HG03196 (cell line): Measurements from ENCODE around the gene MYH7.
"Not testable (repeated sequence)": the region's sequence is repeated elsewhere in the genome, so short reads cannot be mapped to it uniquely, and the experiment has no call there.

Experiments
- ATAC-seq: cut with Tn5 transposase; IDR thresholded peaks from one replicate; pipeline ENCODE4 v1.9.1; 2021; ENCODE audit not compliant: unreplicated experiment

The MYH7 gene

GRCh38 chr14:23387916-23388882, 47.3 kb downstream of the MYH7 start:
- ATAC-seq: no peak

DNA sequence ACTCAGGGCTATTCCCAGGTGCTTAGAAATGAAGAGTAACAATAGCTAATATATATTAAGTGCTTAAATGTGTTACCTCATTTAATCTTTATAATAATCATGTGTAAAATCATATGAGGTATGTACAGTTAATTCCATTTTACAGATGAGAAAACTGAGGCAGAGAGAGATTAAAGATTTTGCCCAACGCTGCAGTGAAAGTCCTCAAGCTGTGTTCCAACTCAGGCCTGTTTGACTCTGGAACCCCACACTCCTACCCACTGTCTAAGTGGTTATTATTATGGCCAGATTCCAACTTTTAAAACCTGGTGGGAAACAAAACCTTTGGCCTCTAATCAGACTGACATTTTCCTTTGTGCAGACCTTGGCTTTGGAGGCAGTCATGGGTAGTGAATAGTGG, 48.5 kb downstream of the MYH7 start:
- no peak for ATAC-seq

- ATAC-seq: not testable (repeated sequence)
Observed at GRCh38 chr14:23386266-23386657, 49.2 kb downstream of the MYH7 start.

- no peak for ATAC-seq
Observed at GRCh38 chr14:23385642-23386265, 49.7 kb downstream of the MYH7 start.

- ATAC-seq: no peak
Observed at GRCh38 chr14:23385244-23385641, 50.2 kb downstream of the MYH7 start.

DNA sequence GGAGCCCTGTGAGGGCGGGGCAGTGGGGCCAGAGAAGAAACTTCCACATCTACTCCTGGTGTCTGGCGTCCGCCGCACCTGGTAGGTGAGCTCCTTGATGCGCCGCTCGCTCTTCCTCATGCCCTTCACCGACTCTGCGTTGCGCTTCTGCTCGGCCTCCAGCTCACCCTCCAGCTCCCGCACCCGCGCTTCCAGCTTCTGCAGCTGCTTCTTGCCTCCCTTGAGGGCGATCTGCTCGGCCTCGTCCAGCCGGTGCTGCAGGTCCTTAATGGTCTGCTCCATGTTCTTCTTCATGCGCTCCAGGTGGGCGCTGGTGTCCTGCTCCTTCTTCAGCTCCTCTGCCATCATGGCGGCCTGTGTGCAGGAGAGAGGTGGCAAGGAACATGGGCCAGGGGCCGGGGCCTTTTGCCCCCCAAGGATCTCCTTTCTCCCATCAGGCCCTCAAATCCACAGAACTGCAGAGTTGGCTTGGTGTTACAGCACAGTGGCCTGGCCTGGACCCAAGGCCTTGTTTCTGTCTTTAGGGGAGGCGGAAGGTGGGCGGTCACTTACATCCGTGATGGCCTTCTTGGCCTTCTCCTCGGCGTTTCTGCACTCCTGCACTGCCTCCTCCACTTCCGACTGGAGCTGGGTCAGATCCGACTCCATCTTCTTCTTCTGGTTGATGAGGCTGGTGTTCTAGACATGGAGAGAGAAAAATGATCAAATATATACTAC, 50.9 kb downstream of the MYH7 start:
- ATAC-seq: no peak

DNA sequence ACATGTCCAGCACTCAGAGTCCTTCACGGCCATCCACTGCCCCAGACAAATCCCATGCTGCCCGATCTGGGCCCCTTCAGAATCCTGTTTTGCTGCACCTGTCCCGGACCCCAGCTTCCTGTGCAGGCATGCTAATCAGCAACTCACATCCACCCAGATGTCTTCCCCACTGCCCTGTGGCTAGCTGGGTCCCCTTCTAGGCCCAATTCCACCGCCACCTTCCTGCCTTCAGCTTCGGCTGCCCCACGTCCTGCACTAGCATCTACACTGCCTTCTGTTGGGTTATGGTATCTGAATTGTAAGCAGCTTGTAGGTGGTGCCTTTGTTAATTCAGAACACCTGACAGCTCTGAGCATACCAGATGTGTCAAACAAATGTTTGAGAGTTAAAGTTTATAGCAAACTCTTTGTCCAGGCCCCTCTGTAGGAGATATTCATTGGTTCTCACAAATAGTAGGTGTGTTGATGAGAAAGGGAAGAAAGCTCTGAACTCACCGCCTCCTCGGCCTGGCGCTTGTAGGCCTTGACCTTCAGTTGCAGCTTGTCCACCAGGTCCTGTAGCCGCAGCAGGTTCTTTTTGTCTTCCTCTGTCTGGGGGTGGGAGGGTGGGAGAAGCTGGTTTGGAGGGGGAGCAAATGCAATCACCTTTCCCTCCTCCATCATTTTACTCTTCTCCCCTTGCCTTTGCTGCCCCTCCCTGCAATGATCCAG, 52.6 kb downstream of the MYH7 start:
- ATAC-seq: no peak

- no peak for ATAC-seq
Observed at GRCh38 chr14:23382276-23382675, 53.2 kb downstream of the MYH7 start.

DNA sequence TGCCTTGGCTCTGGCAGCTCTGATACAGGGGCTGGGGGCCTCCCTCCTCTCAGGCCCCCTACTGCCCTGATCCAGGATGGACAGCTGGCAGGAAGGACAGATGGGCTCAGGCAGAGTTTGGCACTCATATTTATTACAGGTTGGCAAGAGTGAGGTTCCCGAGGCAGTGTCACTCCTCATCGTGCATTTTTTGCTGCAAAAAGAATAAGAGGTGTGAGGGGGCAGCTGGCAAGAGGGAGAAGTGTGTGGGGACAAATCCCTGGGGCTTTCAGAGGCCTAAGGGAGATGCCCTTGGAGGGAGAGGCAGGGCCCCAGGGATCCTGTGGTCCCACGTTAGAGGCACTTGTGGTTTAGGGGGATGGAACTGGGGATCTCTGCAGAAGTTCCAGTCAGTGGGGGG, 53.6 kb downstream of the MYH7 start:
- ATAC-seq: no peak

GRCh38 chr14:23380976-23381375, 54.5 kb downstream of the MYH7 start:
- no peak for ATAC-seq

DNA sequence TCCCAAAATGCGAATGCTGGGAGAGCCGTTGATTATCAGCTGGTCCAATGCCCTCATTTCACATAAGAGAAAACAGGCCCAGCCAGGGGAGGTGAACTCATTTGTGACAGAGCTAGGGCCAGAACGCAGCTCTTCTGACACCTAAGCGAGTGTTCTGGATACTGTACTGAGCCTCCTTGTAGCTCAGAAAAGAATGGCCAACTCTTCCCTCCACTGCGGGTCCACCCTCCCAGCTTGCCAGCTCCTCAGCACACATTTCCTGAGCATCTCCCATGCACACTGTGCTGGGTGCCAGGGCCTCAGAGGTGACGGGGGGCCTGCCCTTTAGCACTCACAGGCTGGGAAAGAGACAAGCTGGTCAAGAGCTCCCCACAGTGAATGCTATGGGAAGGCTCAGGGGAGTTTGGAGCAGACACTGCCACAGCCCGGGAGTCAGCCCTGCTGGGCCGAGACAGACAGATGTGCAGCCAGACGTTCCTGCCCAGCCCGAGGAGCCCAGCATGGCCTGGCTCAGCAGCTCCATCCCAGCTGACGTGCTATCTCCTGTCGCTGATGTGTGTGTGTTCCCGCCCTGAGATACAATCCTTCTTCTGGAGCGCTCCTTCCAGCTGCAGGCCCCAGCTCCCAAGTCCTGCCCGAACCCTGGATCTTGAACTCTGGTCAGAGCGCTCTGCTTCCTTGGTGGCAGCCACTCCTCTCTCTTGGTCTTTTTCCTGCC, 55.1 kb downstream of the MYH7 start:
- ATAC-seq: no peak

DNA sequence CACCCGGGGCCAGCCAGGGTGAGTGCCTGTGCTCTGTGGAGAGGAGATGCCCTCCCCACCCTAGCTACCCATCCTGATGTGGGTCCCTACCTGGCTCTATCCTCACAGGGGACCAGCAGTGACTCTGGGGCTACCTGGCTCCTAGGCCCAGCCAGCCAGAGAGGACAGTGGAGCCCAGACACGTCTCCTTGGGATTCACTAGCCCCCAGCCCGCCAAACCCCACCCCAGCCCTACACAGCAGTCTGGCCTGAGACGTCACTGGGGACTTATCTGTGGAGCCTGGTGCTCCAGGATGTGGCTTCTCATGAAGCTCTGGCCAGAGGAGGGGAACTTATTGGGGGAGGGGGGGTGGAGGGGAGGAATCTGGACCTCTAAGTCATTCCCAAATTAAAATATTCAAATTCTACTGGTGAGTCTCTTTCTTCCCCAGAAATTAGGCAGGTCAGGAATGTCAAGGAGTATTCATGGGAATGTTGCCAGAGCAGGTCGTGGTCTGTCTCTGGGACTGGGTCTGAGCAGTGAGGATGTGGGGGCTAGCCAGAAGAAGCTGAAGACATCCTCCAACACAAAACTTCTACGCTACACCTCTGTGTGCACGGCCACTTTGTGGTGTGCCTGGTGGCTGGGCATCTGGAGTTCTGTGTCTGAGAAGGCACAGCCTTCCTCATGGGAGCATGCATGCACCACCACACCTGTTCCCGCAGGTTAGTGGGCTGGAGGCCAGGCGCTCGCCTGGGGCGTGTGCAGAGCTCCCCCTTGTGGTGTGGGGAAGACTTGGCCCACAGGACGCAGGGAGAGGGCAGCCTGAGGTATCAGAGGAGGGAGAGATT, 55.9 kb downstream of the MYH7 start:
- ATAC-seq: no peak

DNA sequence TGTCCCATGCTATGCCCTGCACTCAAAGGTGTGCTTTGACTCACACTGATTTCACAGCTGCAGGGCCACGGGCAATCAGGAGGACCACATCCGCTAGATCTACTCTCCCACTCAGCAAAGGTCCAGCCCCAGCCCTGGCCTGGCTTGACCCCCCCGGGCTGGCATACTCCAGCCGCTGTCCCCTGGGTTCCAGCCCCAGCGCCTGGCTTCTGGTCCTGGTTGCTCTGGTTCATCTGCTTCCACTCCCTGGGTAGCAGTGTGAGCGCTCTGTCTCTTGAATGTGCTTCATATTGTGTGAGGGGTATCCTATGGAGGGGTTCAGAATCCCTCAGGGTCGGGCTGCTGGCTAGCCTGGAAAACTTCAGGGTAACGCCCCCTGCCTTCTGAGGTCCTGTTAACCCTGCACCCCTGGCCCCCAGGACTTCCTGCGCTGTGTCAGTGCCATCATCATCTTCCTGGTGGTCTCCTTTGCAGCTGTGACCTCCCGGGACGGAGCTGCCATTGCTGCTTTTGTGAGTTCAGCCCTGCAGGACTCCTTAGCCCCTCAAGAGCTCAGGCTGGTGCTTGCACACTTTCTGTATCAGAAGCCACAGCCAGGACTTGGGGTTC, 56.7 kb downstream of the MYH7 start:
- ATAC-seq: no peak

DNA sequence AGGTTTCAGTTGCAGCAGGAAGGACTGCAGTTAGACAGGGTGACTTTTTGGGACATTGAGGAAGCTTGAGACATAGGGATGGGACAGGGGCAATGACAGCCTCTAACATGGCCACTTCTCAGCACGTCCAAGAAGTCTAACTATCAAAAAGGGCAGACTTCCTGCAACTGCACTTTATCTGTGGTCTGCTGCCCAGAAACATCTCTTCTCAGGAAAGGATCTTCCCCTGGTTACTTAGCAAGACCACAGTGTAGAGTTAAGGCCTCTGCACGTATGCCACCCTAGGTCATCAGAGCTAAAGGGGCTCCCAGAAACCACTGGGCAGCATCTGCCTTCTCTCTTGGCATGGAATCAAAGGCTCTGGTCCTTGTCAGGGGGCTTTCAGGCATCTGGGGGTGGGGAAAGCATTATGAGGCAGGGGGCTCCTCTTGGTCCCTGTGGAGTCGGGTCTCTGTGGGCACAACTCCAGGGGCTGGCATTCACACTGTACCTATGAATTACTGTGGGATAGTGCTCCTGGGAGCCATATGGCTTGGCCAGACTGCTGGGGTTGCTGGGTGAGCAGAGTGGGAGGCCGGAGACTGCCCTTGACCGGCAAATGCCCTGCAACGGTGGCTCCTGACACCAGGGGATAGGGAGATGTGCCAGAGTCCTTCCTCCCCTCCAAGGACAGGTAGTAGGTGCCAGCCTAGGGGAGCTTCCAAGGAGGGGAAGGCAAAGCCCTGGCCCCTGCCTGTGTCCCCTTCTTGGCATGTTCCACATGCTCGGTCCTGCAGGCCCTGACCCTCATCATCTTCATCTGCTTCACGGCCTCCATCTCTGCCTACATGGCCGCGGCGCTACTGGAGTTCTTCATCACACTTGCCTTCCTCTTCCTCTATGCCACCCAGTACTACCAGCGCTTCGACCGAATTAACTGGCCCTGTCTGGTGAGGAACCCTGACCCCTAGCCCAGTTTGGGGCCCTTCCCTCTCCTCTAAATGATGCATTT, 57.6 kb downstream of the MYH7 start:
- ATAC-seq: no peak

DNA sequence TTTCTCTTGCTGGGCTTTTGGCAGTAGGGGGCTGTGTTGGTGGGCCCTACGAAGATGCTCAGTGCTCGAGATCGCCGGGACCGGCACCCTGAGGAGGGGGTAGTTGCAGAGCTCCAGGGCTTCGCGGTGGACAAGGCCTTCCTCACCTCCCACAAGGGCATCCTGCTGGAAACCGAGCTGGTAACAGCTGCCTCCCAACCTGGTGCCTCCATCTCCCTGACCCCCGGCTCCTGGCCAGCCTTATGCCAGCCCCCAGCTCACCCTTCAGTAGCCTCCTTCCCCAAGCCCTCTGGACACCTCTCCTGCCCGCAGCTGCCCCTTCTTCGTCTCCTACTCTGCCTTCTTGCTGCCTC, 58.3 kb downstream of the MYH7 start:
- no peak for ATAC-seq

GRCh38 chr14:23376482-23377197, 58.8 kb downstream of the MYH7 start, which contains the start of gene CMTM5:
Gene CMTM5 (plus strand): TSS chr14:23377046. CDS start chr14:23377252, 206 bp downstream.
- no peak for ATAC-seq

GRCh38 chr14:23375527-23376251, 59.8 kb downstream of the MYH7 start:
- ATAC-seq: no peak
